NCI-H748 (cell line): ENCODE results near the gene RNF114.
A peak's percentile ranks its signal among the peaks of the same experiment; 100 is the strongest.

Experiments used
- DNase-seq: peaks from one replicate; lab custom pipeline; 2025; ENCODE audit not compliant: unreplicated experiment; lab: John Stamatoyannopoulos, UW

The RNF114 gene

GRCh38 chr20:49901588-49901987 lies 34.6 kb upstream of the RNF114 start:
- no peak for DNase-seq

- no peak for DNase-seq
Observed at GRCh38 chr20:49904440-49905214, 31.6 kb upstream of the RNF114 start.

- DNase-seq: no peak
Observed at GRCh38 chr20:49905415-49906091, 30.6 kb upstream of the RNF114 start.

- DNase-seq: no peak
Observed at GRCh38 chr20:49906101-49906604, 30.0 kb upstream of the RNF114 start.

GRCh38 chr20:49906615-49907154 lies 29.5 kb upstream of the RNF114 start:
- no peak for DNase-seq

GRCh38 chr20:49907405-49908257 lies 28.6 kb upstream of the RNF114 start:
- no peak for DNase-seq

- DNase-seq: no peak
Observed at GRCh38 chr20:49908258-49908565, 28.0 kb upstream of the RNF114 start.

- DNase-seq: no peak
Observed at GRCh38 chr20:49909499-49910339, 26.5 kb upstream of the RNF114 start.

- DNase-seq: no peak
Observed at GRCh38 chr20:49910340-49910706, 25.9 kb upstream of the RNF114 start.

- no peak for DNase-seq
Observed at GRCh38 chr20:49913399-49914047, 22.7 kb upstream of the RNF114 start.

GRCh38 chr20:49914310-49915117 lies 21.7 kb upstream of the RNF114 start:
- DNase-seq: no peak

- no peak for DNase-seq
Observed at GRCh38 chr20:49915118-49915379, 21.1 kb upstream of the RNF114 start.

GRCh38 chr20:49915380-49916145 lies 20.6 kb upstream of the RNF114 start, which contains the start of gene SPATA2:
Gene SPATA2 (minus strand): TSS chr20:49915529. CDS start chr20:49908490, 7,039 bp downstream.
- peak; percentile 93 for DNase-seq

- DNase-seq: peak; percentile 72
Observed at GRCh38 chr20:49916146-49917002, 19.8 kb upstream of the RNF114 start.

GRCh38 chr20:49918446-49918845 lies 17.8 kb upstream of the RNF114 start:
- DNase-seq: no peak

- DNase-seq: no peak
Observed at GRCh38 chr20:49919009-49919408, 17.2 kb upstream of the RNF114 start.

GRCh38 chr20:49919461-49919860 lies 16.7 kb upstream of the RNF114 start:
- DNase-seq: no peak

GRCh38 chr20:49924247-49924646 lies 11.9 kb upstream of the RNF114 start:
- DNase-seq: no peak
